Measurements from ENCODE around the gene EML4.

GRCh38 chr2:42199626-42200025 is 30.5 kb downstream of the EML4 start:
- no peak for TF ChIP-seq POLR2A (IDR thresholded peaks at IDR 0.05; ENCODE audit: low read length)
- no peak for TF ChIP-seq GATA1 (IDR thresholded peaks at IDR 0.05; ENCODE audit: low read depth, low read length)
